GM21528 (cell line): ENCODE data around the gene NPAS2.

ENCODE experiments used
- ATAC-seq: cut with Tn5 transposase; IDR thresholded peaks from one replicate; pipeline ENCODE4 v1.9.1; 2021; ENCODE audit warnings: mild to moderate bottlenecking, moderate library complexity; ENCODE audit not compliant: unreplicated experiment, low FRiP score

Gene NPAS2

GRCh38 chr2:100960688-100961087 is 140.7 kb downstream of the NPAS2 start:
- ATAC-seq = no peak

DNA sequence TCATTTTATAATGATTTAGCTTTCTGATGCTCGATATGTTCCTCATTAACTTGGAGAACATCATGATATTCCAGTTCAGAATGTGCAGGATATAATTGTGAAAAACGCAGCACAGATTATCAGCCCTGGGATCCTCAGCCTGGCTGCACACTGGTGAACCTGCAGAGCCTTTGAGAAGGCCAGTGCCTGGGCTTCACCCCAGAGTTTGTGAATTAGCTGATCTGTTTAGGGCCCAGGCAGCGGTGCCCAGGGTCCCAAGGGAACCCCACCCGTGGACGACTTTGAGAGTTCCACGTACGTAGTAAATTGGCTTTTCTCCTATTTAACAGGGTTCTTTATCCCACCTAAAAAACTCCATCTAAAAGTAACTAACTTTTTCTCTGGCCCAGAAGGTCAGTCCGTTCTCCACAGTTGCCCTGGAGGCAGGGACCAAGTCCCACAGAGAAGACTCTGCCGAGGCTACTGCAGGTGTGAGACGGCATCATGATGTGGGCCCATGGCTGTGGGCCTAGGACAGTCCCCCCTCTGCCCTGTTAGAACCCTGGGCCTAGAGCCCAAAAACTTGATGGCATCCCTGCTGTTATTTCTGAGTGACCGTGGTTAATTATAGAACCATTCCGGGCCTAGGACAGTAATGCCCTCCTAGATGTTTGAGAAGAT is 142.6 kb downstream of the NPAS2 start:
- no peak for ATAC-seq

DNA sequence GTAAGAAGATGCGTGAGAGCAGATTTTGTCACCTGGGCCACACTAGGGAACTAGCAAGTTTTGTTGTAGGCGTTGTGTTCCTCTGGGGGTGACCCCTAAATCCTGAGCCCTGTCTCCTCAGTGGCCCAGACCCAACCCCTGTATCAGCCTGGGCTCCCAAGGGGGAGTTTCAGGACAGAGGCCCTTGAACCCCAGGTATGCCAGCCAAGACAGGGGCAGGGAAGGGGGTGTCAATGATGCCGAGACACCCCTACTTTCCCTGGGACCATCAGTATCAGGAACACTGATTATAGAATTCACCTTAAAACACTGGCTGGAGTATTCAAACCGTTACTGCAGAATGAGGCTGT is 143.1 kb downstream of the NPAS2 start:
- ATAC-seq = no peak

GRCh38 chr2:100964222-100964621 is 144.3 kb downstream of the NPAS2 start:
- ATAC-seq = no peak

DNA sequence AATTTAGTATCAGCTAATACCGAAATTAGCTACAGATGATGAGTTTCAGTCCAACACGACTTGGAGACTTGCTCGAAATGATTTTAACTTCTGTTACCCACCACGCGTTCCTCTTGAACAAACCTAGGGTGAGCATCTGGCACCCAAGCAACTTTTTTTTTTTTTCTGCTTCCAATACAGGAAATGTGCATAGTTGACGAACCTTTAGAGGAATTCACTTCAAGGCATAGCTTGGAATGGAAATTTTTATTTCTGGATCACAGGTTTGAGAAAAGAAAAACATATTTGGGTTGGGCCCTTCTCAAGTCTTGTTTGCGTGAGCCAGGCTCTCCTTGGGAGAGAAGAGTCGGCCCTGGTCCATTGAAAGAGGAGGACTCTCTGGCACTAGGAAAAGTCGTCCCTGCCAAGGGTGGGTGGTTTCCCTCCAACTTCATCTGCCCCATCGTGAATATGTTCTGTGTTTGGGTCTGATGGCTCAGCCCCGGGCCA is 144.8 kb downstream of the NPAS2 start:
- ATAC-seq = no peak

DNA sequence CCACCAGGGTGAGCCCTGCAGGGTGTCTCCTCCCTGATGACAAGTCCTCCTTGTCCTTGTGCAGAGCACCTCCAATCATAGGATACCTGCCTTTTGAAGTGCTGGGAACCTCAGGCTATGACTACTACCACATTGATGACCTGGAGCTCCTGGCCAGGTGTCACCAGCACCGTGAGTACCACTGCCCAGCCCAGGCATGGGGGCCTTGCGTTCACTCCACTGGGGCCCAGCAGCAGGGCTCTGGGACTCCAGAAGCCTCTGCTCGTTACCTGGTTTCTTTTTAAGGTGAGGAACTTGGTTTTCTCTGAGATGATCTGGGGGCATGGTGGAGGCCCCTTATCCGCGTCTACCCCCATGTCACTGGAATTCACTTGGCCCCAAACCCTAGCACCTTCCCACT is 145.7 kb downstream of the NPAS2 start:
- ATAC-seq = no peak

- no peak for ATAC-seq
Observed at GRCh38 chr2:100967716-100968115, 147.8 kb downstream of the NPAS2 start.

DNA sequence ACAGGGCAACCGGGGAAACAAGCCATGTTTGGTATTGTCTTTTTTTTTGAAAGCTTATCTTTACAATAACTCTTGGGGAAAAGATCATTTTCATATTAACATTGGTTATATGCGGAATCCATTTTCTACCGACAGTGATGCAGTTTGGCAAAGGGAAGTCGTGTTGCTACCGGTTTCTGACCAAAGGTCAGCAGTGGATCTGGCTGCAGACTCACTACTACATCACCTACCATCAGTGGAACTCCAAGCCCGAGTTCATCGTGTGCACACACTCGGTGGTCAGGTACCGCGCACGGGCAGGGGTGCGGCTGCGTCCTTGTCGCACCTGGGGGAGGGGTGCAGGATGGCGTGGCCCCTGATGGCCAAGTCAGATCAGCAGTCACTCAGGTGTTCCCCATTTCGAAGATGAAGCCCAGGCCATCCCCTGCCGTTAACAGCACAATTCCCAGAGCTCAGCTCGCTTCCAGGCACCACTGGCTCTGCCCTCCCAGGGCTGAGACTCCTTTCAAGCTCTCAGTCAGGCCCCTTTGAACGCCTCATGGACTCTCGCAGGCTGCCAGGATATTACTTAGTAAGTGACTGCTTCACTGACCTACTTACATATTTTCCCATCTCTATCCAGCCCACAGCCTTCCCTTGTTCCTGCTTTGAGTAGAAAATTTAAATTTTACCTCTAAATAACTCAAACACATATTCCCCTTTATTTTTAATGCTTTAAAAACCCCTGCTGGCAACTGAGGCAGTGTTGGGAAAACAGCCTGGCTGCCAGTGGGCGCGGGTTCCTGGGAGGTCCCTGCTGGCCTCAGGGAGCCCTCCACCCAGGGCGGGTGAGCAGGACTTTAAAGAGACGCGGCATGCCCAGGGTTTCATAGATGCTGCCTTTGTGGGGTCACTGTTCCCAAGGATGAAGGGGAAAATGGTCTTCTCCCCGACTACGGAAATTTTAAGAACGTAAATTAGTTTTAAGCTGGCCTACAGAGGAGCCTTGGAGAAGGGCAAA is 148.5 kb downstream of the NPAS2 start:
- no peak for ATAC-seq

DNA sequence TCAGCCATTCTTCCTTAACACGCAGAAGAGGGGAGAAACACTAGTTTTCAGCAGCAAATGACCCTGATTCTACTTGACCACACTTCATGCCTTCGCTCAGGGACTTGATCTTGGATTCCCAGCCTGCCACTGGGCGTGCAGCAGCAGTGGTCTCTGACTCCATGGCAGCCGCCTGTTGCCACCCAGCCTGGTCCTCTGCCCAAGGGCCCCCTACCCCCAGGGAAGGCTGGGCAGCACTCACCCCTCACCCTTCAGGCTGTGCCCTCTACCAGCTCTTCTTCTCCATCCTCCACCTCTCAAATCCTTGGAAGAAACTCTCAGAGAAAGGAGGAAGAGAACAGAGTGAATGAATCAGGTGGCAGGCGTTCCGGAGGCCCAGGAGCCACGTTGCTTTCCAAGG is 150.1 kb downstream of the NPAS2 start:
- no peak for ATAC-seq

- ATAC-seq = no peak
Observed at GRCh38 chr2:100971221-100971620, 151.3 kb downstream of the NPAS2 start.

DNA sequence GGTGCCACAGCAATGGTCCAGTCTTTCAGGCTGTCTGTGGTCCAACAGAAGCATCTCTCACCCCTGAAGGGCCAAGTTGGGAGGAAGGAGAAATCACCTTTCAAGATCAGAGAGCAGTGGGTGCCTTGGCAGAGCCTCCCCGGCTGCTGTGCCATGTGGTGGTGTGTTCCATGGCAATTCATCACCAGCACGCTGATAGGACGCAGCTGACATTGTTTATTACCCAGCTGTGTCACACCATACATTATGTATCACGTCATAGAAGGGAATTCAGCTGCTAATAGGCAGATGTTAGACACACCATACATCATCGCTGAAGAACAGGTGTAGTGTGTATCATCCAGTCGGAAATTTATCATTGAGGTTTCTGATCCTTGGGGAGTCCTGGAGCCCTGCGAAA is 152.5 kb downstream of the NPAS2 start:
- ATAC-seq = no peak

DNA sequence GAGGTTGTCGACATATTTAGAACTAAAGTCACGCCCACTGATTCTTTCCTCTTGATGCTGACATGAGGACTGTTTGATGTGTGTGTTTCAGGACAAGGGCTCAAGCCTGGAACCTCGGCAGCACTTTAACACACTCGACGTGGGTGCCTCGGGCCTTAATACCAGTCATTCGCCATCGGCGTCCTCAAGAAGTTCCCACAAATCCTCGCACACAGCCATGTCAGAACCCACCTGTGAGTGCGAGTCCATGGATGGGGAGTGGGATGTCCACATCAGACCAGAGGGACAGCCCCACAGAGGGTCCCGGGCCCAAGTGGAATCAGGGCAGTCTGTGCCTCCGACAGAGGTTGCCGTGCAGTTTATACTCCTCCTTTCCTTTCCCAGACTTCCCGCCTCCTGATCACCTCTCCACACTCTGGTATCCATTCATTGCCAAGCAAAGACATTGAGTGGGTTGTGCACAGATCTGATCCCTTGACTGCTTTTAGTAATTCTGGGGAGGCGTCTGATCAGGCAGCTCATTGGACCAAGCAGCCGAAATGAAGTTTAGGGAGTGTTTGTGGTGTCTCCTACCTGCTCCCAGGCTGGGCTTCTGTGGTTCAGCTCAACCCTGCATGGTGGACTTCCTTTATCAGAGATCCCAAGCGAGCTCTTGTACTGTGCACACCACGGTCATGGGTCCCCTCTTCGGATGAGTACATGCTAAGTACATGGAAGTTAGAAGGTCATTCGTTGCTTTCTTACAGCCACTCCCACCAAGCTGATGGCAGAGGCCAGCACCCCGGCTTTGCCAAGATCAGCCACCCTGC is 155.0 kb downstream of the NPAS2 start:
- no peak for ATAC-seq

DNA sequence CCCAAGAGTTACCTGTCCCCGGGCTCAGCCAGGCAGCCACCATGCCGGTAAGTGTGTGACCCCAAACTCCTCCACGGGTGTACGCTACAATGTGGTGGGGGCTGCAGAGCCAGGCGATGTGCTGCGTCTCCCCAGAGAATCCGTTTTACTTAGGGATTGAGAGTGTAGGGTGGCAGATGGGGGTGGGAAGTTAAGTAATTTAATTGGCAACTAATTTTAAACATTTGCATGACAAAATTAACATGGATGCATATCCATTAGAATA is 155.5 kb downstream of the NPAS2 start:
- ATAC-seq = no peak

DNA sequence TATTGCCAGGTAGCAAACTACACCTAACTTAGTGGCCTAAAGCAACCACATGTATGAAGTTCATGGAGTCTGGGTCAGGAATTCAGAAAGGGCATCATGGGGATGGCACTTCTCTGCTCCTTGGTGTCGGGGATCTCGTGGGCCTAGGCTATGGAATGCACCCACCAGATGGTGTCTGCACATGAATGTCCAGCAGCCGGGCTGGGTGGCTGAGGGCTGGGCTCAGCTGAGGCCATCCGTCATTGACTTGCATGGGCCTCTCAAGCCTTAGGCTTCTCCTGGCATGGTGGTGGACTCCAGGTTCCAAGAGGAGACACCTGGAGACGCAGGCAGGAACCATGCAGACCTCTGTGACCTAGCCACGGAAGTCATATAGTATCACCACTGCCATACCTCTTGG is 156.1 kb downstream of the NPAS2 start:
- no peak for ATAC-seq

DNA sequence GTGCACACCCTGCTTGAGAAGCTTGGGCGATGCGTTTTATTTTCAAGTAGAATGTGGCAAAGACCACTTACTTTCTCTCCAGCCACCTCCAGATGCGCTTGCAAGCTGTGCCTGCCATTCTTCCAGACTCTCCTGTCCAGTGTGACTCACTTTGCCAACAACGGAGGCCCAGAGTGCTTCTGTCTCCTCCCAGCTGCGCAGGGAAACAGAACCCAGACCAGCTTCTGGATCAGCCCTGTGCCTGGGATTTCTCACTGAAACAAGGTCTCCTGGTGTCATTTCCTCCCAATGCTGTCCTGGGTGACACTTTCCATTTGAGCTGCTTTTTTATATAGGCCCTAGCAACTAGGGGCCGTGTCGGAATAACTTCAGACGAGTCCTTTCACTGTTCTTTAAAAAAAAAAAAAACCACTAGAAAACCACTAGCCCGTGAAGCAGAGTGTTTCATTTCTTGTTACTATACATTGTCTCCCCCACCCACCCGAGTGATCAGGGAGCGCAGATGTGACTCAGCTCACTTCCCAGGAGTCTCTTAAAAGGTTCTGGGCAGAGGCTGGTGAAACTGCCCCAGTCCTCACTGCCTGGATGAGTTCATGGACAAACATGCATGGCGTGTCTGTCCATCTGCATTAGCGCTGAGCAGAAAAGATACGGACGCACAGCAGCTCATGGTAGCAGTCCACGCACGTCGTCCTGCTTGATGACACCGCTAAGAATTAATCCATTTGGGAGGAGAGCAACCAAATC is 156.9 kb downstream of the NPAS2 start:
- peak; percentile 81 for ATAC-seq

- no peak for ATAC-seq
Observed at GRCh38 chr2:100977511-100977910, 157.6 kb downstream of the NPAS2 start.

DNA sequence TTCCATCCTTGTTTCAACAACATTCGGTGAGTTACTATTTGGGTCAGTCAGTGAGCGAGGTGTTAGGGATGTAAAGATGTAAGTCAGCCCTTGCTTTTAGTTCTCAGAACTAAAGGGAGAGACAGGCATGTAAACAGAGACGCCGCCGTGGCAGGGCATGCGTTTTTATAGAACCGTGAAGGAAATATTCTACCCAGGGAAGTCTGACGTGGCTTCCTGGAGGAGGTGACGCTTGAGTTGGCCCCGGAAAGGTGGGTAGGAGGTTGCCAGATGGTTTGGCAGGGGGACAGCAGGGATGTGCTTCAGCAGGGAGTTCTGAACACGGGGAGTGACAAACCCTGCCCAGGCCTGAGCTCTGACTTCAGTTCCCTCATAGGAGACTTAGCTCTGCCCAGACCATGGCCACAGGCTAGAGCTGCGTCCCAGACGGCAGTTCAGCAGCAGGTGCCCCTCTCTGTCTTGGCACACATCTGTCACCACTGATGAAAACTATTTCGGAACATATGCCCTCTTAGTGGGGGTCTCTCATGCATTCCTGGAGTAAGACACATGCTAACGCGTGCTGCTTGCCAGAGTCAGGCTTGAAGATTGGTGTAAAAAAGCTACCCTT is 158.7 kb downstream of the NPAS2 start:
- no peak for ATAC-seq

- ATAC-seq = no peak
Observed at GRCh38 chr2:100980046-100980445, 160.1 kb downstream of the NPAS2 start.

- ATAC-seq = no peak
Observed at GRCh38 chr2:100981011-100981410, 161.1 kb downstream of the NPAS2 start.

GRCh38 chr2:100982431-100982861 is 162.5 kb downstream of the NPAS2 start:
- no peak for ATAC-seq
